Right lobe of liver (tissue), 4 donors: Measurements from ENCODE around the gene PYGB.

Experiments used
- CTCF ChIP-seq, 4 donors: fragments of 200-600 bp in 3 of 4; fragments of 450-650 bp in 1 of 4; IDR thresholded peaks; one replicate each; pipeline versions ENCODE4 v1.5.1 to v1.8.0; 2016 to 2022; ENCODE audit warnings: antibody characterized with exemption in 4 of 4, mild to moderate bottlenecking in 2 of 4
- POLR2A ChIP-seq: fragments of 450-650 bp; IDR thresholded peaks from one replicate; pipeline ENCODE4 v1.6.1; 2017; ENCODE audit warnings: antibody characterized with exemption, mild to moderate bottlenecking
- donor health status: DM: no; HTN: no; CAD: no.
- donor health status: DM: no; HTN: no; CAD: no.
- donor health status: DM: no; HTN: yes; CAD: no.

- TF ChIP-seq POLR2A (no peak), CTCF (IDR thresholded peaks at IDR 0.05) (no peak)
Observed at GRCh38 chr20:25300496-25301170, 52.7 kb downstream of the PYGB start.
